KMS-11 (cell line): ENCODE measurements around the gene RALB.

Experiments
- H2AFZ ChIP-seq: fragments of 200-600 bp; sonication (generic); 2 replicates; pipeline ENCODE4 v1.6.1; 2016; ENCODE audit warnings: antibody characterized with exemption, mixed run types, low read depth
- H3K27ac ChIP-seq: fragments of 200-600 bp; sonication (generic); 2 replicates; pipeline ENCODE4 v1.6.1; 2016; ENCODE audit warnings: mild to moderate bottlenecking, mixed run types
- H3K27me3 ChIP-seq: fragments of 200-600 bp; sonication (generic); 2 replicates; pipeline ENCODE4 v1.6.1; 2017; ENCODE audit warnings: mild to moderate bottlenecking, low read depth, mixed run types, moderate library complexity; ENCODE audit not compliant: insufficient read depth
- H3K36me3 ChIP-seq: fragments of 200-600 bp; sonication (generic); 2 replicates; pipeline ENCODE4 v1.6.1; 2017; ENCODE audit warnings: mild to moderate bottlenecking, mixed run types; ENCODE audit not compliant: insufficient read depth
- H3K4me1 ChIP-seq: fragments of 200-600 bp; sonication (generic); 2 replicates; pipeline ENCODE4 v1.6.1; 2016; ENCODE audit warnings: mild to moderate bottlenecking, low read depth, mixed run types; ENCODE audit not compliant: poor library complexity, severe bottlenecking
- H3K4me2 ChIP-seq: fragments of 200-600 bp; sonication (generic); 2 replicates; pipeline ENCODE4 v1.7.0; 2016; ENCODE audit warnings: mild to moderate bottlenecking, mixed run types
- H3K4me3 ChIP-seq: fragments of 200-600 bp; sonication (generic); IDR thresholded peaks from 2 replicates; pipeline ENCODE4 v1.6.1; 2017; ENCODE audit warnings: low read depth, low read length, mixed read lengths; ENCODE audit not compliant: insufficient read depth
- H3K79me2 ChIP-seq: fragments of 200-600 bp; sonication (generic); 2 replicates; pipeline ENCODE4 v1.6.1; 2016; ENCODE audit warnings: low read depth, mixed run types; ENCODE audit not compliant: insufficient read depth
- H3K9ac ChIP-seq: fragments of 200-600 bp; sonication (generic); 2 replicates; pipeline ENCODE4 v1.6.1; 2016; ENCODE audit warnings: mild to moderate bottlenecking, mixed run types
- H4K20me1 ChIP-seq: fragments of 200-600 bp; sonication (generic); 2 replicates; pipeline ENCODE4 v1.6.1; 2016; ENCODE audit warnings: mild to moderate bottlenecking, mixed run types; ENCODE audit not compliant: insufficient read depth
- TF ChIP-seq, protein P1 (sequence below): fragments of 200-600 bp; sonication (generic); conservative IDR thresholded peaks from 2 replicates; pipeline ENCODE4 v1.6.1; 2017; ENCODE audit warnings: low read depth, mild to moderate bottlenecking, antibody characterized with exemption, low read length, moderate library complexity, mixed read lengths

RALB gene

DNA sequence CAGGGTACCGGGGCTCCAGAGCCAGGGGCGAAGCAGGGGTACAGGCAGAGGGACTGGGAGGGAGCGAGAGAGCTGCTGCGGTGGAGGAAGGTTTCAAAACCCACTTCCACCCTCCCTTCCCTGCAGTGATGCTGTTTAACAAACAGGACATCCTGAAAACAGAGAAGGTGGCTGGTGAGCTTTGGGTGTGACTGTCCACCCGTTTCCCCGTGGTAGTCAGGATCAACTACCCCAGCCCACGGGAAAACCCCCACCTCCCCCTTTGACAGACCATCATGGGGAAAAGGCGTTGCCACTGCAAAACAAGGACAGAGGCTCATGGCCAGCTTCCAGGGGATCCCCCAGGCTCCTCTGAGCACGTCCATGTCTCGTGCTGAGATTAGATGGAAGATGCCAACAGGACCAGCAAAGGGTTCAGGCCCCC is 42.4 kb upstream of the RALB start:
- Histone ChIP-seq H3K9ac (no peak overlapping the region), H3K36me3 (no peaks in the 10 kb centered on the region), H3K79me2 (no peaks in the 10 kb centered on the region), H2AFZ (no peak overlapping the region), H4K20me1 (no peaks in the 10 kb centered on the region), H3K4me3 (no peak overlapping the region), H3K27me3 (no peaks in the 10 kb centered on the region), H3K4me2 (no peak overlapping the region), H3K4me1 (no peaks in the 10 kb centered on the region), H3K27ac (no peak overlapping the region)
- TF ChIP-seq, protein P1, sequence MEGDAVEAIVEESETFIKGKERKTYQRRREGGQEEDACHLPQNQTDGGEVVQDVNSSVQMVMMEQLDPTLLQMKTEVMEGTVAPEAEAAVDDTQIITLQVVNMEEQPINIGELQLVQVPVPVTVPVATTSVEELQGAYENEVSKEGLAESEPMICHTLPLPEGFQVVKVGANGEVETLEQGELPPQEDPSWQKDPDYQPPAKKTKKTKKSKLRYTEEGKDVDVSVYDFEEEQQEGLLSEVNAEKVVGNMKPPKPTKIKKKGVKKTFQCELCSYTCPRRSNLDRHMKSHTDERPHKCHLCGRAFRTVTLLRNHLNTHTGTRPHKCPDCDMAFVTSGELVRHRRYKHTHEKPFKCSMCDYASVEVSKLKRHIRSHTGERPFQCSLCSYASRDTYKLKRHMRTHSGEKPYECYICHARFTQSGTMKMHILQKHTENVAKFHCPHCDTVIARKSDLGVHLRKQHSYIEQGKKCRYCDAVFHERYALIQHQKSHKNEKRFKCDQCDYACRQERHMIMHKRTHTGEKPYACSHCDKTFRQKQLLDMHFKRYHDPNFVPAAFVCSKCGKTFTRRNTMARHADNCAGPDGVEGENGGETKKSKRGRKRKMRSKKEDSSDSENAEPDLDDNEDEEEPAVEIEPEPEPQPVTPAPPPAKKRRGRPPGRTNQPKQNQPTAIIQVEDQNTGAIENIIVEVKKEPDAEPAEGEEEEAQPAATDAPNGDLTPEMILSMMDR: no peak

DNA sequence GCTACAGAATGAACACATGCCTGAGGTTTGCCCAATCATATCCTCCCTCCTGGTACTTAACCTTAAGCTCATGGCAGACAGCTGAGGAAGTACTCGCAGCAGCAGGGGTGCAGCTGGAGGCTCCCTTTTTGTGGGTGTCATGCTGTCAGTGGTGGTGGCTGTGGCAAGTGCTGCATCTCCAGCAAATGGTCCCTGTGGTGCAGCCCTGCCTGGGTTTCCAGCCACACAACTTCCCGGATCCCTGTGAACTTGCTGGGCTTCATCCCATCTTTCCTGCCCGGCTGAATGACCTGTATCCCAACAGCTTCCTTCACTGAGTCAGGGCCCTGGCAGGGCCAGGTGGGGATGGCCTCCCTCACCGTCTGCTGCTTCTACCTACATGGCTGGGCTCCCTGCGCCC is 34.5 kb upstream of the RALB start:
- no peaks in the 10 kb centered on the region for H3K36me3 ChIP-seq
- peaks cover 18% of the 10 kb centered on the region for H3K79me2 ChIP-seq
- H3K9ac ChIP-seq: no peak overlapping the region
- no peak overlapping the region for H3K4me3 ChIP-seq
- H3K4me2 ChIP-seq: no peak overlapping the region
- H3K27ac ChIP-seq: no peak overlapping the region
- TF ChIP-seq, protein P1: no peak
- no peak overlapping the region for H2AFZ ChIP-seq
- H3K27me3 ChIP-seq: no peaks in the 10 kb centered on the region
- H3K4me1 ChIP-seq: peaks cover 18% of the 10 kb centered on the region
- no peaks in the 10 kb centered on the region for H4K20me1 ChIP-seq

DNA sequence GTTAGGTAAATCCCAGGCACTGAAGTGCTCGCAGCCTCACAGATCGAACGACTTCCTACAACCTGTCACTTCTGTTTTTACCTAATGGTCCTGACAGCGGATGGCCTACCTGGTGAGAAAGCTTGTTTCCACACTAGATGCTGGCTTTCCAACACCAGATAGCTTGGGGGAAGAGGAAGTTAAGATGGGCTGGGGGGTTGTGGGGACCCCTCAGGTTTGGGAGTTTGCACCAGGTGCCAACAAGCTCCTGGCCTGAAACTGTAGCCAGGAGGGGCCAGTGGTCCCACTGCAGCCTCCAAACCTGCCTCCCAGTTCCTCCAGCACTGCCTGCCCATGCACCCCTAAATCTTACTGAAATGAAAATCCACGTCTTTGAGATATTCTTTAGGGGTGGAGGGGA is 33.4 kb upstream of the RALB start:
- Histone ChIP-seq H3K36me3 (no peaks in the 10 kb centered on the region), H3K27ac (no peak overlapping the region), H3K79me2 (peaks cover 18% of the 10 kb centered on the region), H3K4me1 (peaks cover 22% of the 10 kb centered on the region), H4K20me1 (no peaks in the 10 kb centered on the region), H3K27me3 (no peaks in the 10 kb centered on the region), H3K9ac (no peak overlapping the region), H2AFZ (no peak overlapping the region), H3K4me2 (no peak overlapping the region), H3K4me3 (no peak overlapping the region)
- TF ChIP-seq, protein P1: no peak

DNA sequence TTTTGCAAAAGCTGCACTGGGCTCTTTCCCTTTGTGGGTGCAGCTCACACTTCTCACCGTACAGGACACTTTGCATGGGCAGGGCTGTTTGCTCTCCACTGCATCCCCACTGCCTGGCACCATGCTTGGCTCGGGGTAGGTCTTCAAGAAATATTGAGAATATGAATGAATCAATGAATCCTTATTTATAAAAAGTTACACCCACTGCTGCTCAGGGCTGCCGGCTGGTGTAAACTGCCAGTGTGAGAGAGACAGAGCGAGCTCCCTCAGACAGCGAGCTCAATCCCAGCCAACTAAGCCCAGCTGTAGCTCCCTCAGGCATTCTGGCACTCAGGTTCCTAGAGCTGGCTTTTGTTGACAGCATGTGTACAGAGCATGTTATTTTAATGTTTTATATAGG is 32.9 kb upstream of the RALB start:
- H2AFZ ChIP-seq: no peak overlapping the region
- H3K27me3 ChIP-seq: no peaks in the 10 kb centered on the region
- H4K20me1 ChIP-seq: no peaks in the 10 kb centered on the region
- no peak overlapping the region for H3K27ac ChIP-seq
- no peak overlapping the region for H3K4me2 ChIP-seq
- TF ChIP-seq, protein P1: no peak
- H3K9ac ChIP-seq: no peak overlapping the region
- H3K79me2 ChIP-seq: peaks cover 18% of the 10 kb centered on the region
- H3K4me1 ChIP-seq: peaks cover 26% of the 10 kb centered on the region
- no peak overlapping the region for H3K4me3 ChIP-seq
- H3K36me3 ChIP-seq: no peaks in the 10 kb centered on the region
